HEK293 (cell line): ENCODE results near the gene PHPT1.

Experiments used
- CTCF ChIA-PET: fragments of 350-600 bp; formaldehyde crosslinking; extraction: SDS; loops from one replicate; lab custom pipeline; 2021; ENCODE audit warnings: antibody characterized with exemption; lab: Yijun Ruan, JAX
- POLR2A ChIA-PET: fragments of 300-600 bp; formaldehyde crosslinking; extraction: SDS; loops from one replicate; lab custom pipeline; 2020; ENCODE audit warnings: antibody characterized with exemption, inconsistent platforms; lab: Yijun Ruan, JAX
- H3K27ac ChIP-seq: fragments of 200-500 bp; sonication (Bioruptor generic); 2 replicates; pipeline ENCODE4 v1.5.1; 2014; ENCODE audit warnings: low read depth, low read length, control low read depth, inconsistent platforms; ENCODE audit errors: extremely low read depth
- H3K36me3 ChIP-seq, 2 experiments: fragments of 200-500 bp in 1 of 2; sonication (Bioruptor generic) in 1 of 2; 1 replicate in 1 of 2; 2 replicates in 1 of 2; pipeline ENCODE4 v1.5.1; 2014 to 2017; ENCODE audit warnings: inconsistent platforms in 2 of 2, low read length in 2 of 2; ENCODE audit not compliant: control insufficient read depth in 2 of 2, insufficient read depth in 1 of 2
- H3K4me1 ChIP-seq: fragments of 200-500 bp; sonication (Bioruptor generic); 2 replicates; pipeline ENCODE4 v1.5.1; 2014; ENCODE audit warnings: mild to moderate bottlenecking, low read length, inconsistent platforms; ENCODE audit not compliant: control insufficient read depth, insufficient read depth
- H3K4me3 ChIP-seq: 2 replicates; pipeline ENCODE4 v1.5.1; 2011; ENCODE audit warnings: low read depth, mild to moderate bottlenecking, control low read depth, low read length, moderate library complexity
- H3K9me3 ChIP-seq: fragments of 200-500 bp; sonication (Bioruptor generic); 2 replicates; pipeline ENCODE4 v1.5.1; 2014; ENCODE audit warnings: low read depth, low read length, inconsistent platforms; ENCODE audit not compliant: control insufficient read depth, insufficient read depth
- GLIS1 ChIP-seq: fragments of 450-650 bp; formaldehyde crosslinking; IDR thresholded peaks from 2 replicates; pipeline ENCODE4 v1.5.1; 2016; ENCODE audit warnings: missing biosample characterization, missing genetic modification characterization
- KLF10 ChIP-seq: fragments of 450-650 bp; IDR thresholded peaks from 2 replicates; pipeline ENCODE4 v1.5.1; 2018; ENCODE audit warnings: missing biosample characterization, mild to moderate bottlenecking, missing genetic modification characterization
- OVOL3 ChIP-seq: fragments of 450-650 bp; formaldehyde crosslinking; IDR thresholded peaks from 2 replicates; pipeline ENCODE4 v1.5.1; 2016; ENCODE audit warnings: missing biosample characterization, missing genetic modification characterization
- TRIM28 ChIP-seq: IDR thresholded peaks from 2 replicates; pipeline ENCODE4 v1.6.1; 2011; ENCODE audit warnings: low read length, control low read depth, borderline replicate concordance
- ZBTB48 ChIP-seq: fragments of 450-650 bp; formaldehyde crosslinking; IDR thresholded peaks from 2 replicates; pipeline ENCODE4 v1.5.1; 2016; ENCODE audit warnings: missing biosample characterization, missing genetic modification characterization
- ZBTB7A ChIP-seq: fragments of 450-650 bp; formaldehyde crosslinking; IDR thresholded peaks from 2 replicates; pipeline ENCODE4 v1.5.1; 2016; ENCODE audit warnings: low read depth, missing biosample characterization, missing genetic modification characterization
- ZFHX2 ChIP-seq: fragments of 450-650 bp; formaldehyde crosslinking; conservative IDR thresholded peaks from 2 replicates; pipeline ENCODE4 v1.5.1; 2016; ENCODE audit warnings: missing biosample characterization, missing genetic modification characterization
- ZNF112 ChIP-seq: fragments of 450-650 bp; formaldehyde crosslinking; IDR thresholded peaks from 2 replicates; pipeline ENCODE4 v1.5.0; 2017; ENCODE audit warnings: missing biosample characterization, missing genetic modification characterization
- ZNF16 ChIP-seq: fragments of 450-650 bp; formaldehyde crosslinking; IDR thresholded peaks from 2 replicates; pipeline ENCODE4 v1.5.1; 2016; ENCODE audit warnings: low read depth, missing biosample characterization, missing genetic modification characterization
- ZNF202 ChIP-seq: fragments of 450-650 bp; formaldehyde crosslinking; IDR thresholded peaks from 2 replicates; pipeline ENCODE4 v1.5.1; 2016; ENCODE audit warnings: missing biosample characterization, missing genetic modification characterization, borderline replicate concordance
- ZNF473 ChIP-seq: fragments of 450-650 bp; formaldehyde crosslinking; IDR thresholded peaks from 2 replicates; pipeline ENCODE4 v1.5.1; 2017; ENCODE audit warnings: missing biosample characterization, missing genetic modification characterization
- ZNF501 ChIP-seq: fragments of 450-650 bp; formaldehyde crosslinking; IDR thresholded peaks from 2 replicates; pipeline ENCODE4 v1.5.1; 2016; ENCODE audit warnings: missing biosample characterization, missing genetic modification characterization
- ZNF610 ChIP-seq: fragments of 450-650 bp; formaldehyde crosslinking; IDR thresholded peaks from 2 replicates; pipeline ENCODE4 v1.5.1; 2016; ENCODE audit warnings: missing biosample characterization, missing genetic modification characterization, borderline replicate concordance
- TF ChIP-seq, protein P1 (sequence below): fragments of 450-650 bp; formaldehyde crosslinking; IDR thresholded peaks from 2 replicates; pipeline ENCODE4 v1.5.1; 2016; ENCODE audit warnings: missing biosample characterization, missing genetic modification characterization, borderline replicate concordance
- TF ChIP-seq, protein P2 (sequence below): fragments of 450-650 bp; formaldehyde crosslinking; IDR thresholded peaks from 2 replicates; pipeline ENCODE4 v1.5.1; 2016; ENCODE audit warnings: missing biosample characterization, missing genetic modification characterization
- TF ChIP-seq, protein P3 (sequence below): fragments of 450-650 bp; formaldehyde crosslinking; IDR thresholded peaks from 2 replicates; pipeline ENCODE4 v1.5.1; 2016; ENCODE audit warnings: missing biosample characterization, missing genetic modification characterization
- TF ChIP-seq, protein P4 (sequence below): fragments of 450-650 bp; formaldehyde crosslinking; IDR thresholded peaks from 2 replicates; pipeline ENCODE4 v1.5.1; 2016; ENCODE audit warnings: missing biosample characterization, missing genetic modification characterization

Gene PHPT1

DNA sequence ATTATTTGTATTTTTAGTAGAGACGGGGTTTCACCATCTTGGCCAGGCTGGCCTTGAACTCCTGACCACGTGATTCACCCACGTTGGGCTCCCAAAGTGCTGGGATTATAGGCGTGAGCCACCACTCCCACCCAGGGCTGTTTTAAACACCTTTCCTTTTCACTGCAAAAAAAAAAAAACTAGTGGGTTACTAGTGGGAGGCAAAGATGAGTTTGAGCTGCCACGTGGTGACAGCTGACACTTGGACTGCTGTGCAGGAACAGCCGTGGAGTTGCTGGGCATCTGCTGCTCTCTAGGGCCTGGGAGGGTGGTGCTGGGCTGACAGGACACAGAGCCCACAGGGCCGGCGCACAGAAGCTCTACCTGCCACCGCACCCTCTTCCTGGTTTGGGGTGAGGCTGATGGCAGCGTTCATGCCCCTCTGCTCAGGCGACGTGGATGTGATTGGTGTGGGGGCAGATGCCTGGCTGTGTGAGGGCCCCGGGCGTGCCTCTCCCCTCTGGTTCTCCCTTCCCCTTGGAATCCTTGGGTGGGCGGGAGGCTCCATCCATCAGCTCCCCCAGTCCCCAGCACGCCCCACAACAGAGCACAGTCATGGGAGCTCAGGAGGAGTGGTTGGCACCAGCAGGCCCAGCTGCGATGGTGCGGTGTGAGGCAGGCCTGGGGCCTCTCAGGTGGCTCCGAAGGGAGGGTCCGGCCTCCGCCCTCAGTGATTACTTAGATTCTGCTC, 24.5 kb upstream of the PHPT1 start:
- Histone ChIP-seq H3K4me3 (no peak overlapping the region), H3K9me3 (no peaks in the 10 kb centered on the region), H3K36me3 (peaks cover 3 to 65% of the 10 kb centered on the region in 2 experiments; a peak in 2 of 3 replicates), H3K27ac (no peak overlapping the region), H3K4me1 (no peaks in the 10 kb centered on the region)
- TF ChIP-seq ZBTB48 (no peak), ZFHX2 (peak; percentile 34; the same call in 1 of the 2 replicates)
- ChIA-PET POLR2A (interaction anchor here (0.5 to 1.4 kb wide), 3 partner anchors 24 to 210 kb away, joined by 3 to 4 read pairs (median 4); no protein-coding TSS in a partner anchor), CTCF (interaction anchor here (1.3 to 3.6 kb wide), 2 partner anchors 16 to 18 kb away, joined by 3 to 14 read pairs; partner anchors contain the start of gene AJM1)

DNA sequence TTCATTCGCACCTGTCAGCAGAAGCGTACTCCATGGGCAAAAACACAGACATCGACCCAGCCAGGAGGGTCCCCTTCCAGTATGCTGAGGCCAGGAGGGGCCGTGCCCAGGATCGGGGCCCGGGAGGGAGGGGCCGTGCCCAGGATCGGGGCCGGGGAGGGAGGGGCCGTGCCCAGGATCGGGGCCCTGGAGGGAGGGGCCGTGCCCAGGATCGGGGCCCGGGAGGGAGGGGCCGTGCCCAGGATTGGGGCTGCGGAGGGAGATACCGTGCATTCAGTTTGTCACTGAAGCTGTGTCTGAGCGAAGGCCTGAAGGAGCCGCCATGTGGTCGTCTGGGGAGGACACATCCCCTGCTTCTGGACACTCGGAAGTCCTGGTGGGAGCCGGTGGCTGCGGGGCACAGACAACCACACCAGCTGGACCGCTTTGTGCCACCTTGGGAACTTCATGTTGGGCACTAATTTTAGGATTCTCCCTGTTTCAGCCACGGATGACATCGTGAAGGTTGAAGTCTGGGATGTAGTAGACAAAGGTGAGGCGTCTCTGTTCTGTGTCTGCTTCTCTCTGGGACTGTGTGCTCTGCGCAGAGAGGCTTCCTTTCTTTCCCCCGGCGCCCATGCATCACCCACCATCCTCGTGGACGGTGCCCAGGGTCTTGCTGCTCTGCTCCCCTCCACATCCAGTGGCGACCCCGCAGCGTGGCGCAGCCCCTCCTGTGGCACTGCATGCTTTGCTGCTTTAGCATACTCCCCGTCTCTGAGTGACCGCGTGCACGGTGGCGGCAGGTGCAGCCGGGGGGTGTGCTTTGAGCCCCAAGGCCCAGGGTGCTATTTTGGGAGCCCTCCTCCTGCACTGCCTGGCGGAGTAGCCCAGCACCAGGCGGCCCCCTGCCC, 23.7 kb upstream of the PHPT1 start:
- H3K4me3 ChIP-seq, result no peak overlapping the region
- CTCF ChIA-PET, result interaction anchor here (0.6 to 3.6 kb wide), 4 partner anchors 17 to 120 kb away, joined by 3 to 14 read pairs (median 3); partner anchors contain the start of gene AJM1
- H3K36me3 ChIP-seq, result peaks cover 0 to 74% of the 10 kb centered on the region in 2 experiments; a peak in 2 of 3 replicates
- no peak for TF ChIP-seq TRIM28
- TF ChIP-seq, protein P1, sequence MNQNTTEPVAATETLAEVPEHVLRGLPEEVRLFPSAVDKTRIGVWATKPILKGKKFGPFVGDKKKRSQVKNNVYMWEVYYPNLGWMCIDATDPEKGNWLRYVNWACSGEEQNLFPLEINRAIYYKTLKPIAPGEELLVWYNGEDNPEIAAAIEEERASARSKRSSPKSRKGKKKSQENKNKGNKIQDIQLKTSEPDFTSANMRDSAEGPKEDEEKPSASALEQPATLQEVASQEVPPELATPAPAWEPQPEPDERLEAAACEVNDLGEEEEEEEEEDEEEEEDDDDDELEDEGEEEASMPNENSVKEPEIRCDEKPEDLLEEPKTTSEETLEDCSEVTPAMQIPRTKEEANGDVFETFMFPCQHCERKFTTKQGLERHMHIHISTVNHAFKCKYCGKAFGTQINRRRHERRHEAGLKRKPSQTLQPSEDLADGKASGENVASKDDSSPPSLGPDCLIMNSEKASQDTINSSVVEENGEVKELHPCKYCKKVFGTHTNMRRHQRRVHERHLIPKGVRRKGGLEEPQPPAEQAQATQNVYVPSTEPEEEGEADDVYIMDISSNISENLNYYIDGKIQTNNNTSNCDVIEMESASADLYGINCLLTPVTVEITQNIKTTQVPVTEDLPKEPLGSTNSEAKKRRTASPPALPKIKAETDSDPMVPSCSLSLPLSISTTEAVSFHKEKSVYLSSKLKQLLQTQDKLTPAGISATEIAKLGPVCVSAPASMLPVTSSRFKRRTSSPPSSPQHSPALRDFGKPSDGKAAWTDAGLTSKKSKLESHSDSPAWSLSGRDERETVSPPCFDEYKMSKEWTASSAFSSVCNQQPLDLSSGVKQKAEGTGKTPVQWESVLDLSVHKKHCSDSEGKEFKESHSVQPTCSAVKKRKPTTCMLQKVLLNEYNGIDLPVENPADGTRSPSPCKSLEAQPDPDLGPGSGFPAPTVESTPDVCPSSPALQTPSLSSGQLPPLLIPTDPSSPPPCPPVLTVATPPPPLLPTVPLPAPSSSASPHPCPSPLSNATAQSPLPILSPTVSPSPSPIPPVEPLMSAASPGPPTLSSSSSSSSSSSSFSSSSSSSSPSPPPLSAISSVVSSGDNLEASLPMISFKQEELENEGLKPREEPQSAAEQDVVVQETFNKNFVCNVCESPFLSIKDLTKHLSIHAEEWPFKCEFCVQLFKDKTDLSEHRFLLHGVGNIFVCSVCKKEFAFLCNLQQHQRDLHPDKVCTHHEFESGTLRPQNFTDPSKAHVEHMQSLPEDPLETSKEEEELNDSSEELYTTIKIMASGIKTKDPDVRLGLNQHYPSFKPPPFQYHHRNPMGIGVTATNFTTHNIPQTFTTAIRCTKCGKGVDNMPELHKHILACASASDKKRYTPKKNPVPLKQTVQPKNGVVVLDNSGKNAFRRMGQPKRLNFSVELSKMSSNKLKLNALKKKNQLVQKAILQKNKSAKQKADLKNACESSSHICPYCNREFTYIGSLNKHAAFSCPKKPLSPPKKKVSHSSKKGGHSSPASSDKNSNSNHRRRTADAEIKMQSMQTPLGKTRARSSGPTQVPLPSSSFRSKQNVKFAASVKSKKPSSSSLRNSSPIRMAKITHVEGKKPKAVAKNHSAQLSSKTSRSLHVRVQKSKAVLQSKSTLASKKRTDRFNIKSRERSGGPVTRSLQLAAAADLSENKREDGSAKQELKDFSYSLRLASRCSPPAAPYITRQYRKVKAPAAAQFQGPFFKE (tag by site-specific recombination), result no peak
- no peak for TF ChIP-seq ZNF473 (tag by site-specific recombination)
- TF ChIP-seq ZNF202 (tag by site-specific recombination), result no peak
- TF ChIP-seq, protein P2, sequence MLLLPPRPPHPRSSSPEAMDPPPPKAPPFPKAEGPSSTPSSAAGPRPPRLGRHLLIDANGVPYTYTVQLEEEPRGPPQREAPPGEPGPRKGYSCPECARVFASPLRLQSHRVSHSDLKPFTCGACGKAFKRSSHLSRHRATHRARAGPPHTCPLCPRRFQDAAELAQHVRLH (tag by site-specific recombination), result no peak
- TF ChIP-seq ZFHX2, result no peak
- TF ChIP-seq ZNF501 (tag by site-specific recombination), result no peak
- TF ChIP-seq ZNF16 (tag by site-specific recombination), result no peak
- no peak for TF ChIP-seq KLF10
- no peak for TF ChIP-seq ZNF610 (tag by site-specific recombination)
- TF ChIP-seq, protein P3, sequence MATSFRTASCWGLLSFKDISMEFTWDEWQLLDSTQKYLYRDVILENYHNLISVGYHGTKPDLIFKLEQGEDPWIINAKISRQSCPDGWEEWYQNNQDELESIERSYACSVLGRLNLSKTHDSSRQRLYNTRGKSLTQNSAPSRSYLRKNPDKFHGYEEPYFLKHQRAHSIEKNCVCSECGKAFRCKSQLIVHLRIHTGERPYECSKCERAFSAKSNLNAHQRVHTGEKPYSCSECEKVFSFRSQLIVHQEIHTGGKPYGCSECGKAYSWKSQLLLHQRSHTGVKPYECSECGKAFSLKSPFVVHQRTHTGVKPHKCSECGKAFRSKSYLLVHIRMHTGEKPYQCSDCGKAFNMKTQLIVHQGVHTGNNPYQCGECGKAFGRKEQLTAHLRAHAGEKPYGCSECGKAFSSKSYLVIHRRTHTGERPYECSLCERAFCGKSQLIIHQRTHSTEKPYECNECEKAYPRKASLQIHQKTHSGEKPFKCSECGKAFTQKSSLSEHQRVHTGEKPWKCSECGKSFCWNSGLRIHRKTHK (tag by site-specific recombination), result no peak
- TF ChIP-seq, protein P4, sequence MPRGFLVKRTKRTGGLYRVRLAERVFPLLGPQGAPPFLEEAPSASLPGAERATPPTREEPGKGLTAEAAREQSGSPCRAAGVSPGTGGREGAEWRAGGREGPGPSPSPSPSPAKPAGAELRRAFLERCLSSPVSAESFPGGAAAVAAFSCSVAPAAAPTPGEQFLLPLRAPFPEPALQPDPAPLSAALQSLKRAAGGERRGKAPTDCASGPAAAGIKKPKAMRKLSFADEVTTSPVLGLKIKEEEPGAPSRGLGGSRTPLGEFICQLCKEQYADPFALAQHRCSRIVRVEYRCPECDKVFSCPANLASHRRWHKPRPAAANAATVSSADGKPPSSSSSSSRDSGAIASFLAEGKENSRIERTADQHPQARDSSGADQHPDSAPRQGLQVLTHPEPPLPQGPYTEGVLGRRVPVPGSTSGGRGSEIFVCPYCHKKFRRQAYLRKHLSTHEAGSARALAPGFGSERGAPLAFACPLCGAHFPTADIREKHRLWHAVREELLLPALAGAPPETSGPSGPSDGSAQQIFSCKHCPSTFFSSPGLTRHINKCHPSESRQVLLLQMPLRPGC, result no peak
- no peak for TF ChIP-seq GLIS1 (tag by site-specific recombination)
- TF ChIP-seq ZNF112 (tag by site-specific recombination), result no peak
- no peak for TF ChIP-seq ZBTB7A (tag by site-specific recombination)
- TF ChIP-seq OVOL3 (tag by site-specific recombination), result no peak
- TF ChIP-seq, all 188 proteins: peak for 0
- POLR2A ChIA-PET, result interaction anchor here (0.5 kb wide), 2 partner anchors 69 to 209 kb away, joined by 4 read pairs; no protein-coding TSS in a partner anchor
- H3K27ac ChIP-seq, result no peak overlapping the region
- no peaks in the 10 kb centered on the region for H3K9me3 ChIP-seq
- H3K4me1 ChIP-seq, result no peaks in the 10 kb centered on the region
